ENCODE data around the gene GOSR2.

DNA sequence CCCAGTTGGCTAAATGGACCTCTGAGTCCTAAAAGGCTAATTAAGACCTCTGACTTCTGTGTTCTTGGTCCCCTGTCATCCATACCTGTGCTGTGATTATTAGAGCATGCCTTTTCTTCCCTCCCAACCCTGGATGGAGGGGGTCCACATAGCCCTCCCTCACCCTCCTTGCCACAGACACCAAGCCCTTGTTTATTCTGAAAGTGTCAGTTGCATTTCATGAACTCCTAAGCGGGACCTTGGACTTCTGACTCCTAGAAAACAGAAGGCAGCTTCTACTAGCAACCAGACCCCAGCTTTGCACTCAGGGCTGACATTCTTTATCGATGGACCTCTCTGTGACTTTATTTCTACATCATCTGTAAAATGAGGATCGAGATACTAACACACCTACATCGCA, 33.4 kb upstream of the GOSR2 start:
- no peak for TF ChIP-seq POLR2A (IDR thresholded peaks at IDR 0.05)
- no peak for TF ChIP-seq CTCF (IDR thresholded peaks at IDR 0.05)
